HepG2 (cell line): ENCODE data around the gene STX12. TPM values are rescaled to one million over a fixed set of nuclear protein-coding genes. Genes with fewer than 3 reads are reported as not detected.

Source experiments
- CBX5 ChIP-seq: sonication (generic); formaldehyde crosslinking; IDR thresholded peaks from 2 replicates; pipeline ENCODE4 v1.4.0; 2020; ENCODE audit warnings: missing genetic modification reagents, borderline replicate concordance
- CSRNP2 ChIP-seq: sonication (generic); formaldehyde crosslinking; conservative IDR thresholded peaks from 2 replicates; pipeline ENCODE4 v1.8.0; 2022; ENCODE audit warnings: low read depth, missing genetic modification reagents
- ERF ChIP-seq: IDR thresholded peaks from 2 replicates; pipeline ENCODE4 v1.6.1; 2018; ENCODE audit warnings: missing biosample characterization, missing genetic modification reagents
- GATAD1 ChIP-seq: IDR thresholded peaks from 2 replicates; pipeline ENCODE4 v1.6.1; 2016; ENCODE audit warnings: missing genetic modification reagents, missing compliant biosample characterization
- HMG20A ChIP-seq: IDR thresholded peaks from 2 replicates; pipeline ENCODE4 v1.6.1; 2016; ENCODE audit warnings: borderline replicate concordance
- ISX ChIP-seq: sonication (generic); formaldehyde crosslinking; conservative IDR thresholded peaks from 2 replicates; pipeline ENCODE4 v1.5.0; 2020; ENCODE audit warnings: missing genetic modification reagents
- JDP2 ChIP-seq: sonication (generic); formaldehyde crosslinking; IDR thresholded peaks from 2 replicates; pipeline ENCODE4 v1.8.1; 2022; ENCODE audit warnings: missing genetic modification reagents, borderline replicate concordance
- MAX ChIP-seq: IDR thresholded peaks from 2 replicates; pipeline ENCODE4 v1.6.1; 2012; ENCODE audit warnings: inconsistent platforms
- MIER2 ChIP-seq: IDR thresholded peaks from 2 replicates; pipeline ENCODE4 v1.6.1; 2016; ENCODE audit warnings: missing biosample characterization, missing genetic modification reagents
- MIER3 ChIP-seq: IDR thresholded peaks from 2 replicates; pipeline ENCODE4 v1.6.1; 2016; ENCODE audit warnings: missing compliant biosample characterization, borderline replicate concordance
- NR2F6 ChIP-seq, 2 experiments: IDR thresholded peaks; 2 replicates each; pipeline ENCODE4 v1.6.1; 2016; ENCODE audit warnings: antibody characterized with exemption in 1 of 2, mild to moderate bottlenecking in 1 of 2
- PCBP1 ChIP-seq: fragments of 200-400 bp; formaldehyde crosslinking; IDR thresholded peaks from 2 replicates; pipeline ENCODE4 v1.6.1; 2017; ENCODE audit warnings: mild to moderate bottlenecking, low read depth, low read length, borderline replicate concordance
- REL ChIP-seq: sonication (generic); formaldehyde crosslinking; conservative IDR thresholded peaks from 2 replicates; pipeline ENCODE4 v1.8.0; 2022; ENCODE audit warnings: mild to moderate bottlenecking, missing genetic modification reagents, moderate library complexity
- REXO4 ChIP-seq: sonication (generic); formaldehyde crosslinking; IDR thresholded peaks from 2 replicates; pipeline ENCODE4 v1.8.0; 2022; ENCODE audit warnings: missing genetic modification reagents, mild to moderate bottlenecking, borderline replicate concordance
- SP5 ChIP-seq: IDR thresholded peaks from 2 replicates; pipeline ENCODE4 v1.6.1; 2016; ENCODE audit warnings: low read depth, borderline replicate concordance
- TFDP2 ChIP-seq: sonication (generic); formaldehyde crosslinking; IDR thresholded peaks from 2 replicates; pipeline ENCODE4 v1.4.0; 2020; ENCODE audit warnings: missing genetic modification reagents
- ZBTB1 ChIP-seq: sonication (generic); formaldehyde crosslinking; IDR thresholded peaks from 2 replicates; pipeline ENCODE4 v1.4.0; 2020; ENCODE audit warnings: missing genetic modification reagents, borderline replicate concordance
- ZBTB38 ChIP-seq: sonication (generic); formaldehyde crosslinking; IDR thresholded peaks from 2 replicates; pipeline ENCODE4 v1.5.1; 2020; ENCODE audit warnings: mild to moderate bottlenecking, missing genetic modification reagents
- ZFP62 ChIP-seq: sonication (generic); formaldehyde crosslinking; IDR thresholded peaks from 2 replicates; pipeline ENCODE4 v1.4.0; 2020; ENCODE audit warnings: missing genetic modification reagents
- ZNF256 ChIP-seq: sonication (generic); formaldehyde crosslinking; conservative IDR thresholded peaks from 2 replicates; pipeline ENCODE4 v1.4.0; 2020; ENCODE audit warnings: missing genetic modification reagents
- ZNF530 ChIP-seq: sonication (generic); formaldehyde crosslinking; IDR thresholded peaks from 2 replicates; pipeline ENCODE4 v1.5.0; 2020; ENCODE audit warnings: low read depth, mild to moderate bottlenecking, missing genetic modification reagents
- ZNF589 ChIP-seq: sonication (generic); formaldehyde crosslinking; conservative IDR thresholded peaks from 2 replicates; pipeline ENCODE4 v1.8.0; 2022; ENCODE audit warnings: mild to moderate bottlenecking, moderate library complexity, missing genetic modification reagents
- ZNF710 ChIP-seq: sonication (generic); formaldehyde crosslinking; IDR thresholded peaks from 2 replicates; pipeline ENCODE4 v1.5.0; 2020; ENCODE audit warnings: mild to moderate bottlenecking, missing genetic modification reagents, borderline replicate concordance
- ZNF781 ChIP-seq: sonication (generic); formaldehyde crosslinking; IDR thresholded peaks from 2 replicates; pipeline ENCODE4 v1.5.1; 2020; ENCODE audit warnings: borderline replicate concordance, mild to moderate bottlenecking, missing genetic modification reagents; ENCODE audit errors: not compliant biosample characterization
- polyA plus RNA-seq, 8 experiments: library from polyadenylated mRNA; depleted of rRNA in 3 of 8; stranded (reverse) in 7 of 8; unstranded in 1 of 8; fragments of >200 nt; fragmentation: Illumina TruSeq in 4 of 8; extraction: Trizol in 4 of 8; gene quantifications; 2 replicates each; pipeline versions ENCODE4 v1.2.1 to v1.2.3, GENCODE V29; 2011 to 2016; ENCODE audit warnings: low read depth in 4 of 8, missing spikeins in 1 of 8, mixed read lengths in 1 of 8; ENCODE audit not compliant: insufficient read depth in 1 of 8
- total RNA-seq, 5 experiments: library from RNA; depleted of rRNA; stranded (reverse); fragments of >200 nt; fragmentation: Illumina TruSeq; extraction: Trizol; gene quantifications; 2 replicates each; pipeline ENCODE4 v1.2.3, GENCODE V29; 2016; ENCODE audit warnings: low read depth in 1 of 5

The STX12 gene
- total and polyA plus RNA-seq, 2 of the 13 experiments (the other 11 are each of a cell fraction or from before 2014, with no cell fraction given): 9.0 to 19.7 TPM

- peak; percentile 25; the same call in 1 of the 2 replicates for TF ChIP-seq ERF (CRISPR knock-in tag)
- TF ChIP-seq MAX: peak; percentile 16; the same call in 1 of the 2 replicates
- TF ChIP-seq NR2F6 (IDR thresholded peaks at IDR 0.05): no peak
- TF ChIP-seq NR2F6 (CRISPR knock-in tag; IDR thresholded peaks at IDR 0.05): no peak
- no peak for TF ChIP-seq PCBP1
- TF ChIP-seq ZNF710 (CRISPR knock-in tag): peak; percentile 89
- no peak for TF ChIP-seq ZBTB1 (CRISPR knock-in tag)
- TF ChIP-seq SP5 (CRISPR knock-in tag): no peak; the same call in 1 of the 2 replicates
- TF ChIP-seq CBX5: no peak
- no peak for TF ChIP-seq CSRNP2 (CRISPR knock-in tag)
- TF ChIP-seq ZNF256 (CRISPR knock-in tag): no peak
- TF ChIP-seq MIER3 (CRISPR knock-in tag): no peak
- TF ChIP-seq REL (CRISPR knock-in tag): no peak
- TF ChIP-seq GATAD1 (CRISPR knock-in tag): no peak
- TF ChIP-seq ZBTB38 (CRISPR knock-in tag): no peak
- 0 out of 2 replicates have a peak, but pooled peaks have one; percentile 28 for TF ChIP-seq MIER2 (CRISPR knock-in tag)
- TF ChIP-seq TFDP2 (CRISPR knock-in tag): no peak
- TF ChIP-seq ISX (CRISPR knock-in tag): no peak
- no peak for TF ChIP-seq ZFP62 (CRISPR knock-in tag)
- no peak for TF ChIP-seq ZNF781 (CRISPR knock-in tag)
- TF ChIP-seq HMG20A (CRISPR knock-in tag): no peak
- TF ChIP-seq JDP2 (CRISPR knock-in tag): no peak
- no peak for TF ChIP-seq ZNF589 (CRISPR knock-in tag)
- TF ChIP-seq ZNF530 (CRISPR knock-in tag): no peak
- no peak for TF ChIP-seq REXO4 (CRISPR knock-in tag)
These were observed 44.1 kb downstream of the STX12 start (continued) for GRCh38 chr1:27816921-27817630.
